H1 (cell line): ENCODE data around the gene KIF13A. TPM values are rescaled to one million over a fixed set of nuclear protein-coding genes. Genes with fewer than 3 reads are reported as not detected.

Experiments used
- CREB1 ChIP-seq: IDR thresholded peaks from 2 replicates; pipeline ENCODE4 v1.6.1; 2012; ENCODE audit warnings: inconsistent platforms
- SP4 ChIP-seq: IDR thresholded peaks from 2 replicates; pipeline ENCODE4 v1.6.1; 2012; ENCODE audit warnings: low read length, inconsistent platforms
- TEAD4 ChIP-seq: IDR thresholded peaks from 2 replicates; pipeline ENCODE4 v1.6.1; 2012; ENCODE audit warnings: low read depth, low read length, inconsistent platforms, mixed read lengths
- USF2 ChIP-seq: IDR thresholded peaks from 2 replicates; pipeline ENCODE4 v1.6.1; 2011; ENCODE audit warnings: low read length, improper control_type of control experiment
- polyA plus RNA-seq, 7 experiments: library from polyadenylated mRNA; depleted of rRNA in 3 of 7; stranded (reverse) in 5 of 7; unstranded in 2 of 7; fragments of >200 nt in 5 of 7; fragments of 200-250 nt in 2 of 7; gene quantifications; 1 replicate in 5 of 7; 2 replicates in 1 of 7; 4 replicates in 1 of 7; pipeline versions ENCODE4 v1.2.1 to v1.2.3, GENCODE V29; 2011 to 2013; ENCODE audit warnings: missing spikeins in 2 of 7, mixed read lengths in 2 of 7
- total RNA-seq: library from RNA; stranded (reverse); fragmentation: NEBNext Ultra II Directional; extraction: Animal tissue kit (Norgen Biotek cat#: 25700); gene quantifications from 2 replicates; pipeline ENCODE4 v1.2.1, GENCODE V29; 2021

Gene KIF13A
- total and polyA plus RNA-seq, 2 of the 8 experiments (the other 6 are each of a cell fraction or from before 2014, with no cell fraction given) = 14.7 to 40.8 TPM

GRCh38 chr6:17771609-17772008 lies 215.8 kb downstream of the KIF13A start (continued):
- TF ChIP-seq TEAD4 (no peak), USF2 (no peak), SP4 (no peak), CREB1 (no peak)
- TF ChIP-seq, all 59 proteins: peak for 0
